ENCODE data around the gene BIRC3. TPM values are rescaled to one million over a fixed set of nuclear protein-coding genes. Genes with fewer than 3 reads are reported as not detected.

BIRC3 gene
- total and polyA plus RNA-seq, 2 of the 8 experiments (the other 6 are each of a cell fraction or from before 2014, with no cell fraction given) = 0.08 to 0.20 TPM

- no peak for TF ChIP-seq SIN3A (conservative IDR thresholded peaks at IDR 0.05 in 1 of 2, IDR thresholded peaks at IDR 0.05 in 1 of 2; ENCODE audit: low read depth in 1 of 2, low read length in 2 of 2)
- TF ChIP-seq CHD2 (IDR thresholded peaks at IDR 0.05; ENCODE audit: low read length) = no peak
- H3K79me1 ChIP-seq (ENCODE audit: low read depth, low read length) = no peaks in the 10 kb centered on the region
- H3K27ac ChIP-seq (ENCODE audit: low read depth, low read length) = no peak overlapping the region
- H3K23me2 ChIP-seq (ENCODE audit: low read depth, low read length) = no peaks in the 10 kb centered on the region
- no peaks in the 10 kb centered on the region for H3K9me3 ChIP-seq (ENCODE audit: insufficient read depth in 2 of 2, low read depth in 1 of 2, low read length in 1 of 2)
- H3K4me1 ChIP-seq (replicated peaks in 1 of 4; ENCODE audit: control insufficient read depth in 3 of 4, insufficient read depth in 4 of 4, low read length in 3 of 4) = peaks cover 0 to 6% (median 2%) of the 10 kb centered on the region in 4 experiments; a peak in 2 of 7 replicates
- no peak overlapping the region for H3K18ac ChIP-seq (ENCODE audit: extremely low read depth, low read length)
- no peak for DNase-seq (ENCODE audit: low read depth in 1 of 2, low spot score in 2 of 2)
- 90% methylated on average over 1 of the region's 1 CpG; no CpG with 5 or more reads in 1 of the 2 experiments for WGBS, 2 experiments (ENCODE audit: extremely low coverage in 1 of 2, insufficient coverage in 1 of 2, insufficient read length in 1 of 2, insufficient replicate concordance in 2 of 2, low coverage in 1 of 2, low lambda C conversion rate in 2 of 2, missing lambda C conversion rate in 1 of 2)
- no peaks in the 10 kb centered on the region for H3K79me2 ChIP-seq (ENCODE audit: control insufficient read depth in 1 of 2, insufficient read depth in 2 of 2, low read length in 2 of 2)
- H2AK5ac ChIP-seq (ENCODE audit: low read depth, low read length) = no peak overlapping the region
- FAIRE-seq = no peak
- ChIA-PET CTCF (ENCODE audit: partially characterized antibody) (interaction anchor here (0.6 to 2.9 kb wide), 8 partner anchors 9 to 393 kb away, joined by 3 to 20 read pairs (median 4); no protein-coding TSS in a partner anchor), POLR2A (ENCODE audit: partially characterized antibody) (no interaction called here)
- H2BK20ac ChIP-seq (ENCODE audit: low read length) = no peak overlapping the region
- no peak overlapping the region for H4K91ac ChIP-seq (replicated peaks; ENCODE audit: insufficient read length, low read length)
- H2AFZ ChIP-seq (ENCODE audit: low read length) = no peak overlapping the region
- H3K14ac ChIP-seq (ENCODE audit: insufficient read length) = no peak overlapping the region
- no peak overlapping the region for H2BK120ac ChIP-seq (replicated peaks; ENCODE audit: low read depth, low read length)
- no peak overlapping the region for H3K4me3 ChIP-seq (ENCODE audit: extremely low read depth in 1 of 4, insufficient read depth in 2 of 4, low read depth in 3 of 4, low read length in 4 of 4)
- H2BK12ac ChIP-seq (ENCODE audit: low read depth, low read length) = no peak overlapping the region
- H3K36me3 ChIP-seq (ENCODE audit: control insufficient read depth in 2 of 4, insufficient read depth in 4 of 4, low read length in 3 of 4) = no peaks in the 10 kb centered on the region
- no peaks in the 10 kb centered on the region for H3K27me3 ChIP-seq (replicated peaks in 1 of 4; ENCODE audit: control insufficient read depth in 3 of 4, extremely low read depth in 1 of 4, insufficient read depth in 3 of 4, low read length in 3 of 4)
- no peak overlapping the region for H3K56ac ChIP-seq (replicated peaks; ENCODE audit: insufficient read length, low read depth, low read length)
- no peak overlapping the region for H3K4me2 ChIP-seq (ENCODE audit: insufficient read depth in 1 of 2, low read depth in 2 of 2, low read length in 2 of 2)
- no peak overlapping the region for H2BK5ac ChIP-seq (ENCODE audit: low read depth, low read length)
- H2BK15ac ChIP-seq (ENCODE audit: low read length) = no peak overlapping the region
- H4K5ac ChIP-seq (ENCODE audit: insufficient read length, low read depth, low read length) = no peak overlapping the region
- H3K9ac ChIP-seq (replicated peaks in 1 of 4; ENCODE audit: extremely low read depth in 1 of 4, low read depth in 3 of 4, low read length in 3 of 4) = no peak overlapping the region
- no peak overlapping the region for H3K23ac ChIP-seq (ENCODE audit: insufficient read length)
- no peaks in the 10 kb centered on the region for H4K20me1 ChIP-seq (replicated peaks in 1 of 2; ENCODE audit: control insufficient read depth in 1 of 2, insufficient read depth in 2 of 2, low read length in 2 of 2)
- H3K4ac ChIP-seq (replicated peaks; ENCODE audit: insufficient read length, low read depth, low read length) = no peak overlapping the region
- no peak overlapping the region for H4K8ac ChIP-seq (ENCODE audit: extremely low read depth, insufficient read depth, low read length)
Measured at GRCh38 chr11:102283116-102283485, 34.2 kb upstream of the BIRC3 start.
